Breast epithelium (tissue), 4 donors: ENCODE results near the gene CDH4. TPM values are rescaled to one million over a fixed set of nuclear protein-coding genes. Genes with fewer than 3 reads are reported as not detected.

Source experiments
- DNase-seq, 2 donors: peaks; one replicate each; pipeline ENCODE4 v3.0.0-alpha.2; 2019; ENCODE audit warnings: low spot score in 2 of 2
- H3K27ac ChIP-seq, 2 donors: fragments of 200-600 bp; sonication (generic) in 1 of 2; one replicate each; pipeline ENCODE4 v1.5.1; 2016 to 2019; ENCODE audit warnings: mild to moderate bottlenecking in 1 of 2
- H3K27me3 ChIP-seq, 2 donors: fragments of 200-600 bp; sonication (generic) in 1 of 2; one replicate each; pipeline versions ENCODE4 v1.5.1 to v1.6.0; 2017 to 2019; ENCODE audit warnings: control low read depth in 1 of 2, mild to moderate bottlenecking in 1 of 2
- H3K36me3 ChIP-seq: fragments of 200-600 bp; one replicate; pipeline ENCODE4 v1.5.1; 2019
- H3K4me1 ChIP-seq, 2 donors: fragments of 200-600 bp; sonication (generic); one replicate each; pipeline ENCODE4 v1.5.1; 2016 to 2019; ENCODE audit warnings: control low read depth in 1 of 2
- H3K4me3 ChIP-seq, 3 donors: fragments of 200-600 bp; sonication (generic); 1 replicate in 2 of 3; 2 replicates in 1 of 3; pipeline ENCODE4 v1.5.1; 2016 to 2019; ENCODE audit warnings: mild to moderate bottlenecking in 3 of 3, moderate library complexity in 2 of 3
- H3K9me3 ChIP-seq, 2 donors: fragments of 200-600 bp; sonication (generic) in 1 of 2; one replicate each; pipeline ENCODE4 v1.5.1; 2016 to 2019; ENCODE audit warnings: control low read depth in 1 of 2
- CTCF ChIP-seq, 3 donors: fragments of 450-650 bp; IDR thresholded peaks; one replicate each; pipeline ENCODE4 v1.5.1; 2016 to 2017; ENCODE audit warnings: antibody characterized with exemption in 3 of 3, mild to moderate bottlenecking in 3 of 3, moderate library complexity in 3 of 3
- POLR2A ChIP-seq: fragments of 450-650 bp; IDR thresholded peaks from one replicate; pipeline ENCODE4 v1.6.1; 2016; ENCODE audit warnings: antibody characterized with exemption, mild to moderate bottlenecking, moderate library complexity
- POLR2AphosphoS5 ChIP-seq, 3 donors: sonication (generic); formaldehyde crosslinking; IDR thresholded peaks; one replicate each; pipeline ENCODE4 v1.6.1; 2017; ENCODE audit warnings: antibody characterized with exemption in 3 of 3
- intact Hi-C: fragments of 100-400 bp; cut with DNase I; formaldehyde crosslinking; loops from one replicate; pipeline ENCODE4 v1.15.1; 2023; ENCODE audit warnings: low total_unique reads
- total RNA-seq, 3 donors: library from RNA; depleted of rRNA; stranded (reverse); fragments of >200 nt; gene quantifications; one replicate each; pipeline ENCODE4 v1.1.0, GENCODE V29; 2016

Gene CDH4
- total RNA-seq, 3 donors from 2014 or later, result under 0.01 TPM; not detected in 2

GRCh38 chr20:61238813-61239212 lies 13.2 kb upstream of the CDH4 start:
- Histone ChIP-seq H3K4me1 (no peaks in the 10 kb centered on the region), H3K27me3 (peaks cover 0 to 31% of the 10 kb centered on the region in 2 donors), H3K4me3 (no peak overlapping the region), H3K9me3 (peaks cover 11 to 16% of the 10 kb centered on the region in 2 donors), H3K36me3 (no peaks in the 10 kb centered on the region), H3K27ac (no peak overlapping the region)
- intact Hi-C loops, result no loop called here
- no peak for DNase-seq
- no peak for TF ChIP-seq POLR2AphosphoS5 (IDR thresholded peaks at IDR 0.05)
- TF ChIP-seq POLR2A, result no peak
- no peak for TF ChIP-seq CTCF (IDR thresholded peaks at IDR 0.05)

- no peak for DNase-seq
- Histone ChIP-seq H3K36me3 (no peaks in the 10 kb centered on the region), H3K9me3 (peaks cover 11 to 16% of the 10 kb centered on the region in 2 donors), H3K27me3 (peaks cover 0 to 25% of the 10 kb centered on the region in 2 donors), H3K27ac (no peak overlapping the region), H3K4me1 (no peaks in the 10 kb centered on the region), H3K4me3 (no peak overlapping the region)
- intact Hi-C loops, result no loop called here
- no peak for TF ChIP-seq POLR2AphosphoS5 (IDR thresholded peaks at IDR 0.05)
- no peak for TF ChIP-seq POLR2A
- no peak for TF ChIP-seq CTCF (IDR thresholded peaks at IDR 0.05)
These were observed 11.2 kb upstream of the CDH4 start for GRCh38 chr20:61240814-61241213.

GRCh38 chr20:61244213-61244612 lies 7.8 kb upstream of the CDH4 start:
- H3K36me3 ChIP-seq, result no peaks in the 10 kb centered on the region
- intact Hi-C loops, result no loop called here

DNA sequence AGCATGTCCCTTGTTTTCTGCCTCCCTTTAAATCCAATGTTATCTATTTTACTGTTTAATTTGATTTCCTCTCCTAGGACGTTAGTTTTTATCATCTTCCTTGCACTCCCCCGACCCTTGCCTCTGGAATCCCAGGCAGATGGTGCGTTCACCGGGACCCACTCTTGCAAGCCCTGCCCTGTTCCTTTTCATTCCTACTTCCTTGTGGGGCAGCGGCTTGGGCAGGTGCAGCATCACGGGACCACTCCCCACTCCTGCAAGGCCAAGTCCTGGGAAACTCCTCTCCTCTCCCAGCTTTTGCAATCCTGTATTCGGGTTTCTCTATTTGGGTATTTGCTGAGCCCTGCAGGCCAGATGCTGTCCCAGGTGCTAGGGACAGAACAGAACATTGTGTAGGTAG lies 5.8 kb upstream of the CDH4 start:
- Histone ChIP-seq H3K9me3 (peaks cover under 1 to 3% of the 10 kb centered on the region in 2 donors), H3K4me3 (no peak overlapping the region), H3K27me3 (peaks cover 0 to 47% of the 10 kb centered on the region in 2 donors), H3K4me1 (no peaks in the 10 kb centered on the region), H3K27ac (no peak overlapping the region), H3K36me3 (no peaks in the 10 kb centered on the region)
- intact Hi-C loops, result no loop called here
- DNase-seq, result no peak
- no peak for TF ChIP-seq POLR2AphosphoS5 (IDR thresholded peaks at IDR 0.05)
- TF ChIP-seq CTCF (IDR thresholded peaks at IDR 0.05), result no peak
- no peak for TF ChIP-seq POLR2A

More at GRCh38 chr20:61244213-61244612, 7.8 kb upstream of the CDH4 start:
- Histone ChIP-seq H3K27me3 (peaks cover 0 to 39% of the 10 kb centered on the region in 2 donors), H3K4me3 (no peak overlapping the region), H3K9me3 (peaks cover 11 to 16% of the 10 kb centered on the region in 2 donors), H3K27ac (no peak overlapping the region), H3K4me1 (no peaks in the 10 kb centered on the region)
- TF ChIP-seq POLR2AphosphoS5 (IDR thresholded peaks at IDR 0.05) (no peak), POLR2A (no peak), CTCF (IDR thresholded peaks at IDR 0.05) (no peak)
- DNase-seq, result no peak

- no peak for TF ChIP-seq CTCF (IDR thresholded peaks at IDR 0.05)
- no peak for TF ChIP-seq POLR2A
These were observed 2.4 kb upstream of the CDH4 start for GRCh38 chr20:61249626-61250025.

More at GRCh38 chr20:61249626-61250025, 2.4 kb upstream of the CDH4 start:
- no peak for DNase-seq
- H3K27me3 ChIP-seq, result peaks cover 4 to 71% of the 10 kb centered on the region in 2 donors
- H3K36me3 ChIP-seq, result no peaks in the 10 kb centered on the region
- no peak overlapping the region for H3K4me3 ChIP-seq
- H3K4me1 ChIP-seq, result no peaks in the 10 kb centered on the region
- no peaks in the 10 kb centered on the region for H3K9me3 ChIP-seq
- intact Hi-C loops, result no loop called here
- no peak overlapping the region for H3K27ac ChIP-seq
